ENCODE results near the gene STRN.

- TF ChIP-seq CTCF (IDR thresholded peaks at IDR 0.05; ENCODE audit: low read depth, low read length) (no peak), EZH2phosphoT487 (IDR thresholded peaks at IDR 0.05; ENCODE audit: low read depth) (no peak)
These were observed 76.5 kb downstream of the STRN start for GRCh38 chr2:36889795-36890194.
